ENCODE results near the gene METRNL.

METRNL gene

DNA sequence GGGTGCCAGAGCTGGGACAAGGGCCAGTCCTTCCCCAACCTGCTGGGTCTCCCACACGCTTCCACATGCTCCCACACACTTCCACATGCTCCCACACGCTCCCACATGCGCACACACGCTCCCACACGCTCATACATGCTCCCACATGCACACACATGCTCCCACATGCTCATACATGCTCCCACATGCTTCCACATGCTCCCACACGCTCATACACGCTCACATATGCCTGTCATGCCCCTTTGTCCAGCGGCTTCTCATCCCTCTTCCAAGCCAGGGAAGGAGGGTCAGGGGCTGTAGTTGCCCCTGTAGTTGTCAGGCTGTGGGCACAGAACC, 9.9 kb upstream of the METRNL start:
- Histone ChIP-seq H3K27me3 (ENCODE audit: control insufficient read depth, low read length) (0 out of 2 replicates have a peak, but pooled peaks cover 3% of the 10 kb centered on the region), H4K20me1 (ENCODE audit: control insufficient read depth, insufficient read depth, low read depth, low read length) (no peaks in the 10 kb centered on the region), H3K4me1 (ENCODE audit: control insufficient read depth, low read length) (peaks cover 7% of the 10 kb centered on the region), H3F3A (ENCODE audit: control insufficient read depth, insufficient read depth) (0 out of 2 replicates have a peak, but pooled peaks cover 2% of the 10 kb centered on the region), H3K27ac (ENCODE audit: low read depth, low read length) (no peak overlapping the region), H3K79me2 (ENCODE audit: control insufficient read depth, low read length) (no peaks in the 10 kb centered on the region), H3K4me2 (ENCODE audit: low read length) (no peak overlapping the region), H3K9me2 (replicated peaks; ENCODE audit: control insufficient read depth, low read length) (no peaks in the 10 kb centered on the region), H3K36me3 (ENCODE audit: control insufficient read depth, low read length) (no peaks in the 10 kb centered on the region), H3K4me3 (ENCODE audit: low read length) (no peak overlapping the region), H3K9me3 (ENCODE audit: control insufficient read depth, insufficient read depth, low read length) (no peaks in the 10 kb centered on the region)
- TF ChIP-seq EZH2phosphoT487 (IDR thresholded peaks at IDR 0.05; ENCODE audit: borderline replicate concordance, low read length): no peak
- TF ChIP-seq, protein P1, sequence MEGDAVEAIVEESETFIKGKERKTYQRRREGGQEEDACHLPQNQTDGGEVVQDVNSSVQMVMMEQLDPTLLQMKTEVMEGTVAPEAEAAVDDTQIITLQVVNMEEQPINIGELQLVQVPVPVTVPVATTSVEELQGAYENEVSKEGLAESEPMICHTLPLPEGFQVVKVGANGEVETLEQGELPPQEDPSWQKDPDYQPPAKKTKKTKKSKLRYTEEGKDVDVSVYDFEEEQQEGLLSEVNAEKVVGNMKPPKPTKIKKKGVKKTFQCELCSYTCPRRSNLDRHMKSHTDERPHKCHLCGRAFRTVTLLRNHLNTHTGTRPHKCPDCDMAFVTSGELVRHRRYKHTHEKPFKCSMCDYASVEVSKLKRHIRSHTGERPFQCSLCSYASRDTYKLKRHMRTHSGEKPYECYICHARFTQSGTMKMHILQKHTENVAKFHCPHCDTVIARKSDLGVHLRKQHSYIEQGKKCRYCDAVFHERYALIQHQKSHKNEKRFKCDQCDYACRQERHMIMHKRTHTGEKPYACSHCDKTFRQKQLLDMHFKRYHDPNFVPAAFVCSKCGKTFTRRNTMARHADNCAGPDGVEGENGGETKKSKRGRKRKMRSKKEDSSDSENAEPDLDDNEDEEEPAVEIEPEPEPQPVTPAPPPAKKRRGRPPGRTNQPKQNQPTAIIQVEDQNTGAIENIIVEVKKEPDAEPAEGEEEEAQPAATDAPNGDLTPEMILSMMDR (IDR thresholded peaks at IDR 0.05; ENCODE audit: low read depth, low read length, poor library complexity, severe bottlenecking): no peak

DNA sequence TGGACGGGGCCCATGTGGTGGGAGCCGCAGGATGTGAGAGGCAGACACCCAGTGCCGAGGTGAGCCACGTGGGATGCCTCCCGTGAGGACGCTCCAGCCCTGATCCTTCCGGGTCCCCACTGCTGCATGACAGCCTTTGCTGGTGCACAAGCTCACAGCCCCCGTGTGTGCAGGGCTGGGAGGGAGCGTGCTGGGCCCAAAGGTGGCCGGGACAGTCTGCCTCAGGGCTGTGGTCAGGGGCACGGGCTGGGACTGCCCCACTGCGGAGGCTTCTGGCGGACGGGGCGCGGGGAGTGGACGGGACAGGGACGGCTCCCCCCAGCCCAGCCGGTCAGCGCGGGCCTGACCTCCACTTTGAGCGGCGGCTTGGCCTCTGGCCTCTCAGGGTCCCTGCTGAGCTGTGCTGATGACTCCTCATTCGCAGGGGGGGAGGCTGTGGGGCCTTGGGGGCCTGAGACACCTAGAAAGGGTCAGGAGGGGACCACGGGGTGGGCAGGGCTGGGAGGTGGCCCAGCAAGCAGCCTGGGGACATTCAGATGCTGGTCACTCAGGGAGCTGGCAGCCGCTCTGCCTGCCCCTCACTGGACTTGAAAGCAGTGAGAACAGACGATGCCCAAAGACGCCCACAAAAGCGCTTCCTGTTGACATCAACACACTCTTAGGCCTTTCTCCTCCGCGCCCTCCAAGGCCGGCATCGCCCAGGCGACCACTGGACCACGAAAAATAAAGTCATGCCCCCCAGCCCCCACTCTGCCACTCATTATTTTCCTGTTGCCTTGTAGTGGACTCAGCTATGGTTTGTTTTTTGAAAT, 9.3 kb upstream of the METRNL start:
- Histone ChIP-seq H3K4me2 (ENCODE audit: low read length) (no peak overlapping the region), H3K27ac (ENCODE audit: low read depth, low read length) (no peak overlapping the region), H4K20me1 (ENCODE audit: control insufficient read depth, insufficient read depth, low read depth, low read length) (no peaks in the 10 kb centered on the region), H3K79me2 (ENCODE audit: control insufficient read depth, low read length) (no peaks in the 10 kb centered on the region), H3K9me3 (ENCODE audit: control insufficient read depth, insufficient read depth, low read length) (no peaks in the 10 kb centered on the region), H3K4me3 (ENCODE audit: low read length) (no peak overlapping the region), H3K9me2 (replicated peaks; ENCODE audit: control insufficient read depth, low read length) (no peaks in the 10 kb centered on the region), H3K4me1 (ENCODE audit: control insufficient read depth, low read length) (peaks cover 7% of the 10 kb centered on the region), H3F3A (ENCODE audit: control insufficient read depth, insufficient read depth) (0 out of 2 replicates have a peak, but pooled peaks cover 2% of the 10 kb centered on the region), H3K27me3 (ENCODE audit: control insufficient read depth, low read length) (0 out of 2 replicates have a peak, but pooled peaks cover 3% of the 10 kb centered on the region), H3K36me3 (ENCODE audit: control insufficient read depth, low read length) (no peaks in the 10 kb centered on the region)
- TF ChIP-seq, protein P1 (IDR thresholded peaks at IDR 0.05; ENCODE audit: low read depth, low read length, poor library complexity, severe bottlenecking): no peak
- no peak for TF ChIP-seq EZH2phosphoT487 (IDR thresholded peaks at IDR 0.05; ENCODE audit: borderline replicate concordance, low read length)

DNA sequence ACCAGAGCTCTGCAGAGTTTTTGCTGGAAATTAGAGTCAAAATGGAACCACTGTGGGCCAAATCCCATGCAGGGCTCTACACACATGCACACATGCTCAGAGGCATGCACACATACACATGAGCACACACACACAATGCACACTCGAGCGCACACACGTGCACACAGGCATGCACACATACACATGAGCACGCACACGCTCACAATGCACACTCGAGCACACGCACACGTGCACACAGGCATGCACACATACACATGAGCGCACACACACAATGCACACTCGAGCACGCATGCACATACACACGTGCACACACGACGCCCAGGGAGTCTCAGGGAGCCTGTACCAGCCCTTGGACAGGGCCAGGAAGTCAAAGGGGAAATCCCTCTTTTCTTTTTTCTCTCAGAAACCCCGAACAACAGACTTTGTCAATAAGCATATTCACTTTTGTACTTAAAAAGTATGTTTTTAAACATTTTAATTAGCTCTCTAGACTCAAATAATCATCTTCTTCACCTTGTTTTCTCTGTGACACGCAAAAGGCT, 8.5 kb upstream of the METRNL start:
- no peak overlapping the region for H3K4me3 ChIP-seq (ENCODE audit: low read length)
- no peaks in the 10 kb centered on the region for H4K20me1 ChIP-seq (ENCODE audit: control insufficient read depth, insufficient read depth, low read depth, low read length)
- H3K4me2 ChIP-seq (ENCODE audit: low read length): no peak overlapping the region
- no peaks in the 10 kb centered on the region; the same call in 1 of the 2 replicates for H3K27me3 ChIP-seq (ENCODE audit: control insufficient read depth, low read length)
- TF ChIP-seq EZH2phosphoT487 (IDR thresholded peaks at IDR 0.05; ENCODE audit: borderline replicate concordance, low read length): no peak
- TF ChIP-seq, protein P1 (IDR thresholded peaks at IDR 0.05; ENCODE audit: low read depth, low read length, poor library complexity, severe bottlenecking): no peak
- no peaks in the 10 kb centered on the region for H3K79me2 ChIP-seq (ENCODE audit: control insufficient read depth, low read length)
- no peaks in the 10 kb centered on the region for H3K36me3 ChIP-seq (ENCODE audit: control insufficient read depth, low read length)
- H3K9me2 ChIP-seq (replicated peaks; ENCODE audit: control insufficient read depth, low read length): no peaks in the 10 kb centered on the region
- H3K27ac ChIP-seq (ENCODE audit: low read depth, low read length): no peak overlapping the region
- no peaks in the 10 kb centered on the region for H3K9me3 ChIP-seq (ENCODE audit: control insufficient read depth, insufficient read depth, low read length)
- H3K4me1 ChIP-seq (ENCODE audit: control insufficient read depth, low read length): peaks cover 7% of the 10 kb centered on the region
- 0 out of 2 replicates have a peak, but pooled peaks cover 2% of the 10 kb centered on the region for H3F3A ChIP-seq (ENCODE audit: control insufficient read depth, insufficient read depth)
